Colonic mucosa (tissue), 4 donors: Measurements from ENCODE around the gene AFG1L. TPM values are rescaled to one million over a fixed set of nuclear protein-coding genes. Genes with fewer than 3 reads are reported as not detected.
"Not testable (repeated sequence)": the region's sequence is repeated elsewhere in the genome, so short reads cannot be mapped to it uniquely, and the experiment has no call there.

Experiments used
- DNase-seq: peaks from one replicate; pipeline ENCODE4 v3.0.0-alpha.2; 2020
- H3K27ac ChIP-seq: fragments of 200-600 bp; one replicate; pipeline ENCODE4 v1.8.0; 2021
- H3K27me3 ChIP-seq: fragments of 200-600 bp; one replicate; pipeline ENCODE4 v1.8.0; 2021
- H3K36me3 ChIP-seq: fragments of 200-600 bp; one replicate; pipeline ENCODE4 v1.8.0; 2021
- H3K4me1 ChIP-seq: fragments of 200-600 bp; one replicate; pipeline ENCODE4 v1.8.0; 2021; ENCODE audit warnings: mild to moderate bottlenecking
- H3K4me3 ChIP-seq: fragments of 200-600 bp; one replicate; pipeline ENCODE4 v1.8.0; 2021
- H3K9ac ChIP-seq, 2 donors: one replicate each; pipeline ENCODE4 v1.7.0; 2013; ENCODE audit warnings: control low read depth in 2 of 2, low read depth in 2 of 2, low read length in 2 of 2
- H3K9me3 ChIP-seq: fragments of 200-600 bp; one replicate; pipeline ENCODE4 v1.8.0; 2021
- intact Hi-C: fragments of 100-400 bp; cut with DNase I; formaldehyde crosslinking; loops from one replicate; pipeline ENCODE4 v1.14.1; 2022
- total RNA-seq, 2 donors: library from RNA; stranded (reverse); fragmentation: NEBNext Ultra II Directional in 1 of 2; extraction: Animal tissue kit (Norgen Biotek cat#: 25700) in 1 of 2; gene quantifications; one replicate each; pipeline ENCODE4 v1.2.1, GENCODE V29; 2021
- TF ChIP-seq, protein P1 (sequence below): fragments of 200-600 bp; IDR thresholded peaks from one replicate; pipeline ENCODE4 v1.8.0; 2022; ENCODE audit warnings: antibody characterized with exemption, mild to moderate bottlenecking
- donor health status: healthy.
- donor health status: DM: no; HTN: no; CAD: no.
- donor health status: DM: no; HTN: no; CAD: no.

Gene AFG1L
- total RNA-seq, 2 donors from 2014 or later = 9.5 to 10.9 TPM

GRCh38 chr6:108441141-108441540 lies 146.3 kb downstream of the AFG1L start:
- Histone ChIP-seq H3K4me1 (no peaks in the 10 kb centered on the region), H3K27me3 (no peaks in the 10 kb centered on the region), H3K27ac (no peak overlapping the region), H3K9ac (no peak overlapping the region), H3K4me3 (no peak overlapping the region), H3K9me3 (no peaks in the 10 kb centered on the region), H3K36me3 (no peaks in the 10 kb centered on the region)
- no peak for DNase-seq
- TF ChIP-seq, protein P1, sequence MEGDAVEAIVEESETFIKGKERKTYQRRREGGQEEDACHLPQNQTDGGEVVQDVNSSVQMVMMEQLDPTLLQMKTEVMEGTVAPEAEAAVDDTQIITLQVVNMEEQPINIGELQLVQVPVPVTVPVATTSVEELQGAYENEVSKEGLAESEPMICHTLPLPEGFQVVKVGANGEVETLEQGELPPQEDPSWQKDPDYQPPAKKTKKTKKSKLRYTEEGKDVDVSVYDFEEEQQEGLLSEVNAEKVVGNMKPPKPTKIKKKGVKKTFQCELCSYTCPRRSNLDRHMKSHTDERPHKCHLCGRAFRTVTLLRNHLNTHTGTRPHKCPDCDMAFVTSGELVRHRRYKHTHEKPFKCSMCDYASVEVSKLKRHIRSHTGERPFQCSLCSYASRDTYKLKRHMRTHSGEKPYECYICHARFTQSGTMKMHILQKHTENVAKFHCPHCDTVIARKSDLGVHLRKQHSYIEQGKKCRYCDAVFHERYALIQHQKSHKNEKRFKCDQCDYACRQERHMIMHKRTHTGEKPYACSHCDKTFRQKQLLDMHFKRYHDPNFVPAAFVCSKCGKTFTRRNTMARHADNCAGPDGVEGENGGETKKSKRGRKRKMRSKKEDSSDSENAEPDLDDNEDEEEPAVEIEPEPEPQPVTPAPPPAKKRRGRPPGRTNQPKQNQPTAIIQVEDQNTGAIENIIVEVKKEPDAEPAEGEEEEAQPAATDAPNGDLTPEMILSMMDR = no peak
- intact Hi-C loops = no loop called here

DNA sequence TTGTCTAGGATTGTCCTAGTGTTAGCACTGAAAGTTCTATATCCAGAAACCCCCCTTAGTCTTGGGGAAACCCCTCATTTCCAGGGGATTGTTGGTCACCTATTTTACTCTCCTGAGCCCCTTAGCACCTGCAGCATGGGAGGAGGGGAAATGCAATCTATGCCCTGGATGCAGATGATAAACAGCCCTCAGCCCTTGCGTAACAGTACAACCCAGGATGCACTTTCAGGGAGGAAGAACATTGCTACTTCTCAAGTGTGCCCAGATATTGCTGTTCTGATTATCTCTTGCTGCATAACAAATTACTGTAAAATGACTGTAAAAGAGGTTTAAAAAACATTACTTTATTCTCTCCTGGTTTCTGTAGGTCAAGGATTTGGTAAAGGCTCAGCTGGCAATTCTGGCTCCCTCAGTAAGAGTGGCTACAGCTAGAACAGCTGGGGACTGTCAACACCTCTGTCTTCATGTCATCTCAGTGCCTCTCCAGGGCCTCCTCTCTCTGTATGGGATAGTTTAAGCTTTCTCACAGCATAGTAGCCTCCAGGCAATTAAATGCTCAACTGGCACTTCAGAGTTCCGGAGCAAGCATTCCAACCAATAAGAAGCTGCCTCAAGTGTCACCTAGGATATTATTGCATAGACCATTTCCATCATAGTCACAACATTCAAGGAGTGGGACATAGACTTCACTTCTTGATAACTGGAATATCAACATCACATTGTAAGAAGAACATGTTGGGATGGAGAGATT lies 148.1 kb downstream of the AFG1L start:
- TF ChIP-seq, protein P1 = no peak
- Histone ChIP-seq H3K27me3 (no peaks in the 10 kb centered on the region), H3K9me3 (no peaks in the 10 kb centered on the region), H3K36me3 (no peaks in the 10 kb centered on the region), H3K4me1 (no peaks in the 10 kb centered on the region), H3K4me3 (no peak overlapping the region), H3K9ac (no peak overlapping the region), H3K27ac (no peak overlapping the region)
- no peak for DNase-seq
- intact Hi-C loops = no loop called here

GRCh38 chr6:108446629-108447150 lies 151.8 kb downstream of the AFG1L start:
- H3K27ac ChIP-seq = no peak overlapping the region
- H3K9me3 ChIP-seq = no peaks in the 10 kb centered on the region
- no peaks in the 10 kb centered on the region for H3K4me1 ChIP-seq
- TF ChIP-seq, protein P1 = no peak
- no peaks in the 10 kb centered on the region for H3K36me3 ChIP-seq
- no peaks in the 10 kb centered on the region for H3K27me3 ChIP-seq
- no peak overlapping the region for H3K9ac ChIP-seq
- DNase-seq = no peak
- intact Hi-C loops = no loop called here
- no peak overlapping the region for H3K4me3 ChIP-seq

GRCh38 chr6:108448481-108448880 lies 153.6 kb downstream of the AFG1L start:
- TF ChIP-seq, protein P1 = no peak
- intact Hi-C loops = no loop called here
- Histone ChIP-seq H3K9ac (no peak overlapping the region), H3K27me3 (no peaks in the 10 kb centered on the region), H3K9me3 (no peaks in the 10 kb centered on the region), H3K36me3 (no peaks in the 10 kb centered on the region), H3K4me3 (no peak overlapping the region), H3K4me1 (peaks cover under 1% of the 10 kb centered on the region), H3K27ac (no peak overlapping the region)
- DNase-seq = no peak

DNA sequence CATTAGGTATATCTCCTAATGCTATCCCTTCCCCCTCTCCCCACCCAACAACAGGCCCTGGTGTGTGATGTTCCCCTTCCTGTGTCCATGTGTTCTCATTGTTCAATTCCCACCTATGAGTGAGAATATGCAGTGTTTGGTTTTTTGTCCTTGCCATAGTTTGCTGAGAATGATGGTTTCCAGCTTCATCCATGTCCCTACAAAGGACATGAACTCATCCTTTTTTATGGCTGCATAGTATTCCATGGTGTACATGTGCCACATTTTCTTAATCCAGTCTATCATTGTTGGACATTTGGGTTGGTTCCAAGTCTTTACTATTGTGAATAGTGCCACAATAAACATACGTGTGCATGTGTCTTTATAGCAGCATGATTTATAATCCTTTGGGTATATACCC lies 154.9 kb downstream of the AFG1L start:
- not testable (repeated sequence) for H3K9me3 ChIP-seq, DNase-seq, H3K4me1 ChIP-seq, H3K4me3 ChIP-seq, H3K9ac ChIP-seq, H3K36me3 ChIP-seq, H3K27ac ChIP-seq, H3K27me3 ChIP-seq
- intact Hi-C loops = loop anchor here (5.0 kb wide), 1 partner anchor 137 kb away; no protein-coding TSS in a partner anchor

DNA sequence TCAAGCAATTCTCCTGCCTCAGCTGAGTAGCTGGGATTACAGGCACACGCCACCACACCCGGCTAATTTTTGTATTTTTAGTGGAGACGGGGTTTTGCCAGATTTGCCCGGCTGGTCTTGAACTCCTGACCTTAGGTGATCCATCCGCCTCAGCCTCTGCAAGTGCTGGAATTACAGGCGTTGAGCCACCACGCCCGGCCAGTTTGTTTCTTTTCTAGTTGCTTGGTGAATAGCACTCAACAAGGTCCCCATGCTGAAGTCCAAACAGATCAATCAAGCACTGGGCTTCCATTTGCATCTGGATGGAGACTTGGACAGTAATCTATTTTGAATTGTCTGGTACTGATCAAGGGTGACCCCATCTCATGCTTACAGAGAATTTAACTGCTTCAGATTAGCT lies 157.0 kb downstream of the AFG1L start:
- Histone ChIP-seq H3K9ac (no peak overlapping the region), H3K27ac (no peak overlapping the region), H3K9me3 (no peaks in the 10 kb centered on the region), H3K4me3 (no peak overlapping the region), H3K27me3 (no peaks in the 10 kb centered on the region), H3K4me1 (peaks cover 4% of the 10 kb centered on the region), H3K36me3 (no peaks in the 10 kb centered on the region)
- intact Hi-C loops = loop anchor here (5.0 kb wide), 1 partner anchor 140 kb away; no protein-coding TSS in a partner anchor
- TF ChIP-seq, protein P1 = no peak
- no peak for DNase-seq
